Thymus (tissue), 11 donors: ENCODE measurements around the gene C12orf57. TPM values are rescaled to one million over a fixed set of nuclear protein-coding genes. Genes with fewer than 3 reads are reported as not detected.

Experiments
- DNase-seq, 9 donors: peaks; one replicate each; pipeline ENCODE4 v3.0.0-alpha.2; 2013; ENCODE audit warnings: low spot score in 9 of 9, low read depth in 6 of 9, missing footprints in 1 of 9
- H3K27ac ChIP-seq, 2 donors: one replicate each; pipeline ENCODE4 v1.5.1; 2013; ENCODE audit warnings: control low read depth in 1 of 2, low read depth in 1 of 2, low read length in 1 of 2, mild to moderate bottlenecking in 1 of 2, moderate library complexity in 1 of 2
- H3K27me3 ChIP-seq, 2 donors: one replicate each; pipeline ENCODE4 v1.5.1; 2013; ENCODE audit warnings: low read length in 1 of 2; ENCODE audit not compliant: control insufficient read depth in 2 of 2, insufficient read depth in 1 of 2
- H3K36me3 ChIP-seq, 2 donors: one replicate each; pipeline ENCODE4 v1.5.1; 2013; ENCODE audit warnings: low read length in 1 of 2, mild to moderate bottlenecking in 1 of 2, moderate library complexity in 1 of 2; ENCODE audit not compliant: control insufficient read depth in 2 of 2, insufficient read depth in 2 of 2
- H3K4me1 ChIP-seq, 2 donors: one replicate each; pipeline ENCODE4 v1.5.1; 2013; ENCODE audit warnings: low read length in 2 of 2; ENCODE audit not compliant: control insufficient read depth in 2 of 2, insufficient read depth in 2 of 2
- H3K4me3 ChIP-seq, 2 donors: one replicate each; pipeline ENCODE4 v1.5.1; 2013; ENCODE audit warnings: low read length in 2 of 2, control low read depth in 1 of 2, mild to moderate bottlenecking in 1 of 2
- H3K9me3 ChIP-seq, 2 donors: one replicate each; pipeline ENCODE4 v1.5.1; 2013; ENCODE audit warnings: low read length in 1 of 2, mild to moderate bottlenecking in 1 of 2; ENCODE audit not compliant: control insufficient read depth in 2 of 2, insufficient read depth in 1 of 2
- WGBS: extraction: QIAGEN DNeasy Blood & Tissue Kit; methylation state at CpG from one replicate; pipeline ENCODE4 v1.1.7; 2013; 5-methylcytosine and 5-hydroxymethylcytosine counted together
- polyA plus RNA-seq: library from polyadenylated mRNA; stranded (reverse); fragments of 200-250 nt; gene quantifications from one replicate; pipeline ENCODE4 v1.2.3, GENCODE V29; 2013
- total RNA-seq: library from RNA; stranded (reverse); fragments of 120-200 nt; gene quantifications from one replicate; pipeline ENCODE4 v1.2.4, GENCODE V29; 2013
- donor health status: healthy.

Gene C12orf57
- total and polyA plus RNA-seq, 2 donors: 421 to 446 TPM

DNA sequence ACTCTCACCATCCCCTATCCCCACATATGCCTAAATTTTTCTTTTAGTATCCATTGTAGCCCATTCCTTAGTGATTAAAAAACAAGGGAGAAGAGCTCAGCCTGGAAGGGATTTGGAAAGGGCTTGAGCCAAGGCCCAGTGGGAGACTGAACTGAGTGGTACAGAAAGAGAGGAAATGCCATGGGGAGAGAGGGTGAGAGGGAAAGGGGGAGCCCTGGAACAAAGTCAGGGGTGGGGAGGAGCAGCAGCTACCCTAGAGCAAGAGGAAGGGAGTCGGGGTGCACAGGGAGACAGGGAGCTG is 18.6 kb upstream of the C12orf57 start:
- Histone ChIP-seq H3K36me3 (peaks cover 16 to 22% of the 10 kb centered on the region in 2 donors), H3K4me1 (peaks cover 6 to 54% of the 10 kb centered on the region in 2 donors), H3K27me3 (peaks cover 0 to 33% of the 10 kb centered on the region in 2 donors), H3K27ac (peak overlapping the region; percentile 64 to 80), H3K9me3 (peaks cover 0 to 1% of the 10 kb centered on the region in 2 donors), H3K4me3 (no peak overlapping the region)
- no peak for DNase-seq
- 89% methylated on average over 1 of the region's 1 CpG for WGBS

DNA sequence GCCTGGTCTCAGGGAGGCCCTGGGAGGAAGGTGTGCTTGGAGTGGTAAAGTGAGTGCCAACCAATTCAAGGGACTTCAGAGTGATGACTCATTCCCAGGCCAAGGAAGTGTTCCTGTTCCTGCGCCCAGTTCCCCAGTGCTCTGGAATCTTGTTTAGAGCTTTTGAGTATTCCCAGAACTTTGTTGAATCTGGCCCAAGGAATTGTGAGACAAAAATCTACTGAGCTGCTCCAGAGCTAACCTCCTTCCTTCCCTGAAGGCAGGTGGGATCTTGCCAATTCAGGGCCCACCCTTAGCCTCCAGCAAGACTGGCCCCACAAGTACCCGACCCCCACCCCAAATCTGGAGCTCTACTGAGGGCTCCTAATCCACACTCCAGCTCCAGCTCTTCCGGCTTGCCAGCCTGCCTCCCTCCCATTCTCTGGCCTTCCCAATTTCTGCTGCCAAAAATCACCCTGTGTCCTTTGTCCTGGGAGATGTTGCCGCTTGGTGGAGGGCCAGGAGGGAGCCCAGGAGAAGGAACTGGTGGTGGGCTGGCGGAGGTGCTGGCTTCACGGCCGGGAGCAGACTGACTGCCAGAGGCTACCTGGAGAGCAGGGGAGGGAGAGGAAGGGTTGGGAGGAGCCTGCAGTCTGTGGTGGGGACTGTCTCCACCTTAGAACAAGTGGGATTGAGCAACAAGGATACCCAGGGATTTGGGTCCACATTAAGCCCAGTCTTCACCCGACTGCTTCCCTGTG is 18.1 kb upstream of the C12orf57 start:
- H3K27ac ChIP-seq: peak overlapping the region; percentile 64 to 80
- H3K4me3 ChIP-seq: no peak overlapping the region
- H3K9me3 ChIP-seq: peaks cover 0 to 1% of the 10 kb centered on the region in 2 donors
- no peak for DNase-seq
- WGBS: 82% methylated on average over 8 of the region's 8 CpGs
- peaks cover 16 to 22% of the 10 kb centered on the region in 2 donors for H3K36me3 ChIP-seq
- H3K27me3 ChIP-seq: peaks cover 0 to 33% of the 10 kb centered on the region in 2 donors
- peaks cover 6 to 54% of the 10 kb centered on the region in 2 donors for H3K4me1 ChIP-seq

DNA sequence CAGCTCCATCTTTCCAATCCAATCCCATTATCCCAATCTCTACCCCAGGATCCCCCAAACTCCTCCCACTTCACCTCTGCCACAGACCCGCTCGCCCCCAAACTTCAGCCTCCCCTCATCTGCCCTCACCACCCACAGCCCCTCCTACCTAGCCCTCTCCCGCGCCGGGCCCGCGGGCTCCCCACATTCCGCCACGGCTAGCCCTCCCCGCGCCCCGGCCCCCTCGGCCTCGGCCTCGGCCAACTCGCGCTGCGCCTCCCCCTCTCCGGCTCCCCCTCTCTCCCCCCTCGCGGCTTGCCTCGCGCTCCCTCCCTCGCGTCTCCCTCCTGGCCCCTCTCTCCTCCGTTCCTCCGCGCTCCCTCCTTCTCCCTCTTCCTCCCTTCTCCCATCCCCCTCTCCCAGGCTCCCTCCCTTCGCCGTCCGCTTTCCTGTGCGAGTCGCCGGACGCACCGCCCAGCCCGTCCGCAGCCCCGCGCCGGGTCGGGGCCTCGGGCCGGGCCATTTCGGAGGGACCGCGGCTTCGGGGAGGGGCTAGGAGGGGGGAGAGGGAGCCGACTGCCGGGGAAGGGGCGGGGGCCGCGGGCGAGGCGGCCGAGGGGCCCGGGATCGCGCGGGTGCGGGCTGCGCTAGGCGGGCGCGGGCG is 16.3 kb upstream of the C12orf57 start, which contains the start of gene ATN1:
ATN1 (plus strand) TSS at position 581 of the 643 bp plus-strand sequence. CDS start 6,043 bp downstream, outside the sequence.
- DNase-seq: peak in 1 of 9 donors; percentile 62
- Histone ChIP-seq H3K27ac (peak within 1 kb of the TSS; percentile 51 to 88), H3K9me3 (peaks cover 0 to 1% of the 10 kb centered on the region in 2 donors), H3K27me3 (peaks cover 0 to 33% of the 10 kb centered on the region in 2 donors), H3K4me3 (peak within 1 kb of the TSS; percentile 53 to 87), H3K4me1 (peaks cover 11 to 61% of the 10 kb centered on the region in 2 donors), H3K36me3 (peaks cover 4 to 8% of the 10 kb centered on the region in 2 donors)
- 1% methylated on average over 66 of the region's 66 CpGs for WGBS

DNA sequence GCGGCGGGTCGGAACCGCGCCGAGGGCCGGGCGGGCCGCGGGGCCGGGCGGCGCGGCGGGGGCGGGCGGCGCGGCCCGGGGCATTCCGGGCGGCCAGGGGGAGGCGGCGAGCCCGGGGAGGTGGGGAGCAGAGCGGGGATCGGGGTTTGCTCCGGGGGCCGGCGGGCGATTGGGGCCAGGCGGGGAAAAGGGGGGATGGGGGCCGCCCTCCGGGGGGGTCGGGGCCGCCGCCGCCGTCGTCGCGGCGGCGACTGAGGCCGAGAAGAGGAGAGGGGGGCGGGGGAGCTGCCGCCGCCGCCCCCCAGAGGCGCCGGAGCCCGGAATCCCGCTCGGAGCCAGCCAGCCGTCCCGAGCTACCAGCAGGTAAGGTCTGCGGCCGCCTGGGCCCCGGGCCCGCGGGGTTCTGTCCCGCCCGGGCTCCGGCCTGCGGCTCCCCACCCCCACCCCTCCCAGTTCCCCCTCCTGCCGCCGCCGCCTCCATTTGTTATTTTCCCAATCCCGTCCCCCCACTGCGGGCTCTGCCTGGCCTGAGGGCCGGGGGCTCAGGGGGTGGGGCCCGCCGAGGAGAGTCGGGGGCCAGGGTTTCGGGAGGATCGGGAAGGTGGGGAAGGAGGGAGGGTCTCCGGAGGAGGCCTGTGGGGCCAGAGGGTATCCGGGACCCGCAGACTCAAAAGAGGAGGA is 15.7 kb upstream of the C12orf57 start:
- Histone ChIP-seq H3K27me3 (peaks cover 0 to 33% of the 10 kb centered on the region in 2 donors), H3K36me3 (peaks cover 3 to 4% of the 10 kb centered on the region in 2 donors), H3K4me3 (peak overlapping the region; percentile 53 to 87), H3K27ac (peak overlapping the region; percentile 51 to 88), H3K4me1 (peaks cover 18 to 68% of the 10 kb centered on the region in 2 donors), H3K9me3 (peaks cover 0 to 1% of the 10 kb centered on the region in 2 donors)
- under 1% methylated on average over 78 of the region's 79 CpGs for WGBS
- no peak for DNase-seq

DNA sequence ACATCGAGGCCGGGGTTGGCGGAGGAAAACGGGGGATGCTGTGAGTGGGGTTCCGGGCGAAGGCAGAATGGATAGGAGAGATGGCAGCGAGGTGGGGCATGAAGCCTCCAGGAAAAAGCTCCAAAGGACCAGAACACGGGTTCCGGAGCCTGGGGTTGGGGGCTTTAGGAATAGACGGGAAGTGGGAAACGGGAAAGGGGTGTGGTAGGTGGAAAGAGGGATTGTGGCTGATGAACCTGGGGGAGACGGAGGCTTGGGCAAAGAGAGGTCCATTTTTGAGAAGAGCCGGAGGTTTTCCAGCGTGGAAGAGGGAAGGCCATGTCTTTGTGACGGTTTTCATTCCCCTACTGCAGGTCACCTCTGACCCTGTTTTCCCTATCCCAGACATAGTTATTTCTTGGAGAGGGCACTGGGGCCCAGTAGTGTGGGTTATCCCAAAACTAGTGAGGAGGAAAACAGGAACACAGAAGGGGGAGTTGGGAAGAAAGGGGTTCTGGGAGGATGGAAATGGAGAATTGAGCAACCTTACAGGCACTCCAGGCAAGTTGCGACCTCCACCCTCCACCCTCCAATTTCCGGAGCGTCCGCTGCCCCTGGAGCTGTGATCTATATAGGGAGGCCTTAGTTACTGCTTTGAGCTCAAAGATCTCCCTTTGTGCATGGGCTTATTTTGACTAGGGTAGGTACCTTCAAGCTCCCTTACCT is 15.0 kb upstream of the C12orf57 start:
- Histone ChIP-seq H3K36me3 (peaks cover 0 to 5% of the 10 kb centered on the region in 2 donors), H3K4me3 (peak overlapping the region; percentile 53 to 87), H3K9me3 (peaks cover 0 to 1% of the 10 kb centered on the region in 2 donors), H3K27me3 (peaks cover 0 to 33% of the 10 kb centered on the region in 2 donors), H3K27ac (peak overlapping the region; percentile 51 to 82), H3K4me1 (peaks cover 18 to 73% of the 10 kb centered on the region in 2 donors)
- 39% methylated on average over 19 of the region's 19 CpGs for WGBS
- no peak for DNase-seq

DNA sequence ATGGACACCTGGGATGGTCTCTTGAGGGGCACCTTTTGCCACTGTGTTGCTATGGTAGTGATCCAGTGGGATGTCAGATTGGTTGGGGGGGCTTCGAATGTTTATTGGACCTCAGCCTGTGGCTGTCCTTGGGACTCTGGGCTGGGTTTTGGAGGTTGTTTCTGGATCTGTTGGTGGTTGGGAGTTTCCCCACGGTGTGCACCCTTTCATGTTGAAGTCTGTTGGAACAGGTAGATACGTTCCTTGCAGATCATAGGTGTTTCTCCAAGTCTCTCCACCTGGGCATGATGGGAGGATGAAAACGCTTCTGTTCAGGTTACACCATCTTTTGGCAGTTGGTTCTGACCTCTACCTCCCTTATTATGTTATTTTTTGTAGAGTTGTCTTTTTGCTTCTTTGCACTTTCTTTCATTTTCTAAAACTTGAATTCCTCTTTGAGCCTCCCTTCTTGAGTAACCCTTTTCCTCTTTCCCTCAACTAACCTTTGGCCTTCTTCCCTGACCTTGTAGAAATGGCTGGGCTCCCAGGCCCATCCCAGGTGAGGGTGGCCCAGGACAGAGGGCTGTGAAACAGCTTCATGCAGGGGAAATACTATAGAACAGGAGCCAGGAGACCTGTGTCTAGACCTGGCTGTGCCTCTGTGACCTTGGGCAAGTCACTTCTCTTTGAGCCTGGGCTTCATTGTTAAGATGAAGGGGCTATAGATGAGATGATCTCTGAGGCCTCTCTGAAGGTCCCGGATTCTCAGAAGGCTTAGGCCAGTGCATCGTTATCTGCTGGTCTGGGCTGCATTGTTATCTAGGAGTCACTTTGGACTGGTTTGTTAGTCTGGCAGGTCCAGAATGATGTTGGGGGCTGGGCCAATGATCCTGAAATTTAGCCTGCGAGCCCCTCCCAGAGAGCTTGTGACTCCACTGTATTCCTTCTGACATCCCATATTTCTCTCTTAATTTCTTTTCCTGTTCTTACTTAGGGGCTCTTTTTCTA is 14.1 kb upstream of the C12orf57 start:
- DNase-seq: no peak
- H3K36me3 ChIP-seq: peaks cover 0 to 11% of the 10 kb centered on the region in 2 donors
- H3K9me3 ChIP-seq: peaks cover 0 to 1% of the 10 kb centered on the region in 2 donors
- H3K27me3 ChIP-seq: peaks cover 0 to 33% of the 10 kb centered on the region in 2 donors
- peaks cover 15 to 71% of the 10 kb centered on the region in 2 donors for H3K4me1 ChIP-seq
- H3K4me3 ChIP-seq: peak overlapping the region; percentile 53 to 87
- WGBS: 94% methylated on average over 7 of the region's 7 CpGs
- peak overlapping the region in 1 of 2 donors; percentile 61 for H3K27ac ChIP-seq

DNA sequence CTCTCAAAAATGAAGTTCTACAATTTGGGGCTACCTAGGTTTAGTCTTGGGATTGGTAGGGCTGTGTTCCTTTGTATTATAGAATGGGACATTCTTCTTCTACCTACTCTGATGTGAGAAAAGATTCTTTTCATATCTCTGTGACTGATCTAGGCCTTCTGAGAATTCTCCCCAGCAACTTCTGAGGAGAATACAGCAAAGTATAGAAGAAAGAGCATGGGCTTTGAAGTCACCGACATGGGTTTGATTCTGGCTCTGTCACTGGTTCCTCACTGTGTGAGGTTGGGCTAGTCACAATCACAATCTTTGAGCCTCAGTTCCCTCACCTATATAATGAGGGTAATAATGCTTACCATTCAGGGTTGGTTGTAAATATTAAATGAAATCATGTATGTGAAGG is 11.1 kb upstream of the C12orf57 start:
- H3K9me3 ChIP-seq: no peaks in the 10 kb centered on the region
- DNase-seq: peak in 4 of 9 donors; percentile 70 to 88 (median 72)
- peaks cover 18 to 68% of the 10 kb centered on the region in 2 donors for H3K4me1 ChIP-seq
- H3K36me3 ChIP-seq: peaks cover 0 to 19% of the 10 kb centered on the region in 2 donors
- H3K4me3 ChIP-seq: no peak overlapping the region
- H3K27me3 ChIP-seq: peaks cover 0 to 14% of the 10 kb centered on the region in 2 donors
- H3K27ac ChIP-seq: peak overlapping the region in 1 of 2 donors; percentile 40
- 9% methylated on average over 1 of the region's 1 CpG for WGBS

DNA sequence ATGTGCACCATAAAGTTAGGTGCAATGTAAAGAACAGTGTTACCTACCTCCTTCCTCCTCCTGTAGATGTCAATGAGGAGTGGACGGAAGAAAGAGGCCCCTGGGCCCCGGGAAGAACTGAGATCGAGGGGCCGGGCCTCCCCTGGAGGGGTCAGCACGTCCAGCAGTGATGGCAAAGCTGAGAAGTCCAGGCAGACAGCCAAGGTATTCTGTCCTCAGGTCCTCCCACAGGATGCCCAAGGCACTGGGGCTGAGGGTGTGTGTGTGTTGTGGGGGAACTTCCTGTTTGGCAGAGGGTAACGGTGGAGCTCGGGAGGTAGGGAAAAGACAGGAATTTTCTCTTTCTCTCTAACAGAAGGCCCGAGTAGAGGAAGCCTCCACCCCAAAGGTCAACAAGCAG is 9.7 kb upstream of the C12orf57 start:
- H3K27ac ChIP-seq: no peak overlapping the region

More for the DNA sequence above, 9.7 kb upstream of the C12orf57 start:
- DNase-seq: no peak
- Histone ChIP-seq H3K27me3 (peaks cover 0 to 4% of the 10 kb centered on the region in 2 donors), H3K9me3 (no peaks in the 10 kb centered on the region), H3K36me3 (peaks cover 3 to 24% of the 10 kb centered on the region in 2 donors), H3K4me3 (no peak overlapping the region), H3K4me1 (peaks cover 22 to 70% of the 10 kb centered on the region in 2 donors)
- 91% methylated on average over 8 of the region's 8 CpGs for WGBS
